Measurements from ENCODE around the gene MXI1.
"Not testable (repeated sequence)": the region's sequence is repeated elsewhere in the genome, so short reads cannot be mapped to it uniquely, and the experiment has no call there.

MXI1 gene

DNA sequence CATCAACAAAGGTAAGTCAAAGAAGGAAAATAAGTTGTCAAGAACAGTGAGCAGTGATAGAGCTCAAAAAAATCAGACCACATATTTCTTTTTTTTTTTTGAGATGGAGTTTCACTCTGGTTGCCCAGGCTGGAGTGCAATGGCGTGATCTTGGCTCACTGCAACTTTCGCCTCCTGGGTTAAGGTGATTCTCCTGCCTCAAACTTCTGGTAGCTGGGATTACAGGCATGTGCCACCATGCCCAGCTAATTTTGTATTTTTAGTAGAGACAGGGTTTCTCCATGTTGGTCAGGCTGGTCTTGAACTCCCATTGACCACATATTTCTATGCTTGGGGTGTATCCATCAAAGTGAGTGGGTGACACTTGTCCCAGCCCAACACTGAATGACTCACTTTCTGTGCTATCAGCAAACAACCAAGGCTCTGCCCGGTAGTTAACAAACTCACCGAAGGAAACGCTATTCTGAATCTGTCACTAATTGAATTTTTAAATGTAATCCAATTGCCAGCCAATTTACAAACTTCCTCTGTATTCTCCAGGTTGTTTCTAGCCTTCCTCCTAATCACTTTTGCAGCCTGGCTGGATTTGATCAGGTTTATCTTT is 116.9 kb downstream of the MXI1 start:
- DNase-seq, result no peak

- DNase-seq, result no peak
Observed at GRCh38 chr10:110324805-110325280, 117.4 kb downstream of the MXI1 start.

- no peak for DNase-seq
Observed at GRCh38 chr10:110326351-110327032, 119.1 kb downstream of the MXI1 start.

DNA sequence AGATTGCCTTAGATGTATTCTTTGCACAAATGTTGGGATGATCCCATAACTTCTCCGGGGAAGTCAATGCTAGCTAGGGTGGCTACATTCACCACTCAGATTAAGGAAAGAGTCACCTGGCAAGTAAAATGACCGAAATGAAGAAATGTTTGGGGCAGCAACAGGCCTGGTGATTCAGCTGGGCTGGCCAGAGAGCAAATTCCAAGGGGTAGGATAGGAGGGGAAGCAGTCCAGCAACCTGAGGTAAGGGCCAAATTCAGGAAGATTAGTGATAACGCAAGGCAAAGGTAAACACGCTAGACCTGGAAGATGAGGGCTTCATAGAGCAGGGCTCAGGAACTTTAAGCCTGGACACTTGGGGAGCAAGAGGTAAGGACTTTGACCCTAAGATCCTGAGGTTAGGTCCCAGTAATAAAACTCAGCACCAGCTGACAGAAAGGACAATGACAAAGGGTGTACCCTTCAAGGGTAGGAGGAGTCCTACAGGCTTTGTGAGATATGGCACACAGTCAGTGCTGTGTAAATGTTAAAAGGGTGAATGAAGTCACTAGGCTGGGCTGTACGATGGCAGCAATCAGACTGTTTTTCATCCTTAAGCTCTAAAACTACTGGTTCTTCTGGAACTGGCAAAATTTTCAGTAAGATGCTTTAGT is 120.0 kb downstream of the MXI1 start:
- no peak for DNase-seq

GRCh38 chr10:110330675-110331074 is 123.3 kb downstream of the MXI1 start:
- no peak for DNase-seq

- not testable (repeated sequence) for DNase-seq
Observed at GRCh38 chr10:110331226-110331795, 123.9 kb downstream of the MXI1 start.

- DNase-seq, result no peak
Observed at GRCh38 chr10:110334061-110334656, 126.8 kb downstream of the MXI1 start.

DNA sequence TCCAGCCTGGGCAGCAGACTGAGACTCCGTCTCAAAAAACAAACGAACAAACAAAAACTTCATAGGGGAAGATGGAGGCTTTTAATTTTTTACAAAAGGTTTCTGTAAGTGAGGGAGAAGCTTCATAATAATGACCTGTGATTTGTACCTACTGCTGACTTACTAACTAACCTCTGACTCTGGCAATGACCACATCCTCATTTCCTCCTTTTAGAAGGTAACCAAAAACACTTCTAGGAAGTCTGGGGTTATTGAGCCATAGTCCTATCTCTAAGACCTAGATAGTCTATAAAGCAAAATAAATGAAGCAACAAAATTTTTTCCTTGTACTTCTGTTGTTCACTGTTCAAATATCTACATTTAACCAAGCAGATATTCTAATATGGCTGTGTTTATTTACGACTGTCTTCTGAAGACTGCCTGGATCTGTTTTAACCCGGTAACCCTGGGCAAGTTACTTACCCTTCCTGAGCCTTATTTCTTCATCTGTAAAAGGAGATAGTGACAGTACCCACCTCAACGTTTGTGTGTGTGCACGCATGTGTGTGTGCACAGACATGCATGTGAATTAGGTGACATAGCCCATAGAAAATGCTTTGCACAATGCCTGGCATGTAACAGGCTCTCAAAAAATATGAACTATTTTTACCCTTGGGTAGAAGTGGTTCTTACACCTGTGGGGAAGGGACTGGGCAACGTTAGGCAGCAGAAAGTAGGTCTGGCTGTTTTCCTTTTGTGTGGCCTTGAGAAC is 128.1 kb downstream of the MXI1 start:
- DNase-seq, result peak in 1 of 2 donors; percentile 4

DNA sequence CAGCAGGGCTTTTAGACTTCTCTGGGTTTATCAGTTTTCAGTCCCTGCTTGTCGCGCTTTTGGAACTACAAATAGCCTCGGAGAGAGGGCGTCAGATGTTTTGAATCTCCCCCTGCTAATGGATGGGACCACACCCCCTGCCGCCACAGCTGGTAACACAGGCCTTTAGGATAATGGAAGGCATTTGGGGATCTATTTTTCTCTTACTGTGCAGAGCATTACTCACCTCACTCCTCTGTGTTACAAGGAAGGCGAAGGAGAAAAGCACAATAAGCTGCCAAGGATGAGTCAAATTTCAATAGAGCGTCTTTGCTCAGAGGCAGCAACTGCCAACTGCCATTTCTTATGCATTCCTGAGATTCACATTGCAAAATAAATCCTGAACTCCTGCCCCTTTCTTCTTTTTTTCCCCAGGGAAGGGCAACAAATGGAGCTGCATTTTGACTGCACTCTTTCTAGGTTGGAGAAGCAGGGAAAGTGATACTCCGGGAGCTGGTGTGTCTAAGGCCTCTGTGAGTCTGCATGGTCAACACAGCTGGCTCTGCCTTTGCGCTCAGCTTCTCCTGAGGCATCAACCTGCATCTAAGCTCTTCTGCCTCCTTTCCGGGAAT is 128.8 kb downstream of the MXI1 start:
- DNase-seq, result no peak

Data from CD4-positive, alpha-beta T cell treated with Interleukin-4 for 1 hour (primary cell).